GM23338 (cell line): ENCODE measurements around the gene ELOVL2. TPM values are rescaled to one million over a fixed set of nuclear protein-coding genes. Genes with fewer than 3 reads are reported as not detected.

Experiments used
- ATAC-seq: fragments of 200-7000 bp; cut with Tn5 transposase; 3 replicates; pipeline ENCODE4 v1.9.1; 2020
- DNase-seq: peaks from one replicate; pipeline ENCODE4 v3.0.0-alpha.2; 2015; ENCODE audit warnings: low spot score
- H2AFZ ChIP-seq: fragments of 200-600 bp; sonication (generic); 2 replicates; pipeline ENCODE4 v1.8.0; 2016; ENCODE audit warnings: antibody characterized with exemption, mild to moderate bottlenecking, moderate library complexity
- H3F3A ChIP-seq: fragments of 200-600 bp; sonication (generic); replicated peaks from 2 replicates; pipeline ENCODE4 v1.8.0; 2017; ENCODE audit warnings: antibody characterized with exemption, mixed run types, low read depth
- H3K27ac ChIP-seq: fragments of 200-600 bp; sonication (generic); 2 replicates; pipeline ENCODE4 v1.6.1; 2016; ENCODE audit warnings: low read depth
- H3K27me3 ChIP-seq: fragments of 200-600 bp; sonication (generic); 2 replicates; pipeline ENCODE4 v1.8.0; 2016; ENCODE audit warnings: mild to moderate bottlenecking, mixed run types, moderate library complexity; ENCODE audit not compliant: insufficient read depth
- H3K36me3 ChIP-seq: fragments of 200-600 bp; sonication (generic); 2 replicates; pipeline ENCODE4 v1.8.0; 2016; ENCODE audit warnings: mild to moderate bottlenecking; ENCODE audit not compliant: insufficient read depth
- H3K4me1 ChIP-seq: fragments of 200-600 bp; sonication (generic); 2 replicates; pipeline ENCODE4 v1.8.0; 2016; ENCODE audit warnings: mild to moderate bottlenecking, moderate library complexity; ENCODE audit not compliant: insufficient read depth
- H3K4me2 ChIP-seq: fragments of 200-600 bp; sonication (generic); 2 replicates; pipeline ENCODE4 v1.7.1; 2017; ENCODE audit warnings: mixed run types
- H3K4me3 ChIP-seq: fragments of 200-600 bp; sonication (generic); 2 replicates; pipeline ENCODE4 v1.6.1; 2016; ENCODE audit warnings: mixed run types
- H3K79me2 ChIP-seq: fragments of 200-600 bp; sonication (generic); replicated peaks from 2 replicates; pipeline ENCODE4 v1.8.0; 2017; ENCODE audit warnings: mild to moderate bottlenecking; ENCODE audit not compliant: insufficient read depth
- H3K9me2 ChIP-seq: fragments of 200-600 bp; sonication (generic); 2 replicates; pipeline ENCODE4 v1.8.0; 2017; ENCODE audit not compliant: insufficient read depth
- H4K20me1 ChIP-seq: fragments of 200-600 bp; sonication (generic); replicated peaks from 2 replicates; pipeline ENCODE4 v1.8.0; 2017; ENCODE audit warnings: mild to moderate bottlenecking; ENCODE audit not compliant: insufficient read depth
- H3K27ac Mint-ChIP-seq: 2 replicates; pipeline ENCODE4 v1.8.0; 2020; ENCODE audit warnings: inconsistent platforms, mild to moderate bottlenecking, moderate library complexity, mixed read lengths
- H3K27me3 Mint-ChIP-seq: 3 replicates; pipeline ENCODE4 v1.8.0; 2022; ENCODE audit warnings: low read depth, mild to moderate bottlenecking, moderate library complexity, mixed read lengths, inconsistent platforms; ENCODE audit not compliant: insufficient read depth, poor library complexity
- H3K36me3 Mint-ChIP-seq: 3 replicates; pipeline ENCODE4 v1.8.0; 2021; ENCODE audit warnings: low read depth, mild to moderate bottlenecking, inconsistent platforms, moderate library complexity, mixed read lengths
- H3K4me1 Mint-ChIP-seq: 3 replicates; pipeline ENCODE4 v1.8.0; 2020; ENCODE audit warnings: mild to moderate bottlenecking, inconsistent platforms, mixed read lengths
- H3K4me3 Mint-ChIP-seq: 3 replicates; pipeline ENCODE4 v1.8.0; 2021; ENCODE audit warnings: moderate library complexity, mild to moderate bottlenecking, inconsistent platforms, mixed read lengths
- H3K9me3 Mint-ChIP-seq: 3 replicates; pipeline ENCODE4 v1.8.0; 2020; ENCODE audit warnings: moderate library complexity, mild to moderate bottlenecking, inconsistent platforms, mixed read lengths
- CTCF ChIP-seq, 2 experiments: fragments of 200-600 bp in 1 of 2; sonication (generic) in 1 of 2; conservative IDR thresholded peaks; 2 replicates each; pipeline versions ENCODE4 v1.5.1 to v1.6.1; 2016 to 2017; ENCODE audit warnings: antibody characterized with exemption in 2 of 2, low read depth in 2 of 2, mild to moderate bottlenecking in 2 of 2, moderate library complexity in 1 of 2
- ETS1 ChIP-seq: IDR thresholded peaks from 2 replicates; pipeline ENCODE4 v1.6.1; 2016; ENCODE audit warnings: antibody characterized with exemption
- EZH2 ChIP-seq: fragments of 200-600 bp; sonication (generic); IDR thresholded peaks from one replicate; pipeline ENCODE4 v1.8.0; 2017; ENCODE audit warnings: antibody characterized with exemption, mild to moderate bottlenecking, low read depth; ENCODE audit not compliant: unreplicated experiment
- EZH2phosphoT487 ChIP-seq: fragments of 200-600 bp; sonication (generic); IDR thresholded peaks from one replicate; pipeline ENCODE4 v1.8.1; 2018; ENCODE audit warnings: antibody characterized with exemption; ENCODE audit not compliant: unreplicated experiment
- JUNB ChIP-seq: IDR thresholded peaks from one replicate; pipeline ENCODE4 v1.6.1; 2016; ENCODE audit warnings: antibody characterized with exemption; ENCODE audit not compliant: unreplicated experiment
- NANOG ChIP-seq: IDR thresholded peaks from 2 replicates; pipeline ENCODE4 v1.6.1; 2016; ENCODE audit warnings: antibody characterized with exemption, borderline replicate concordance
- POLR2AphosphoS5 ChIP-seq: IDR thresholded peaks from 2 replicates; pipeline ENCODE4 v1.6.1; 2016; ENCODE audit warnings: antibody characterized with exemption, low read depth
- REST ChIP-seq: IDR thresholded peaks from one replicate; pipeline ENCODE4 v1.6.1; 2018; ENCODE audit warnings: antibody characterized with exemption; ENCODE audit not compliant: unreplicated experiment
- STAT1 ChIP-seq: IDR thresholded peaks from one replicate; pipeline ENCODE4 v1.6.1; 2016; ENCODE audit warnings: antibody characterized with exemption; ENCODE audit not compliant: unreplicated experiment
- ZNF114 ChIP-seq: fragments of 250-450 bp; sonication (Bioruptor Pico); IDR thresholded peaks from 2 replicates; pipeline ENCODE4 v1.5.0; 2020; ENCODE audit warnings: mild to moderate bottlenecking, moderate library complexity
- ZNF331 ChIP-seq: fragments of 250-450 bp; sonication (Bioruptor Pico); IDR thresholded peaks from 2 replicates; pipeline ENCODE4 v1.5.0; 2020; ENCODE audit warnings: low read depth, mild to moderate bottlenecking, moderate library complexity
- ZNF462 ChIP-seq: fragments of 250-450 bp; sonication (Bioruptor Pico); IDR thresholded peaks from 2 replicates; pipeline ENCODE4 v1.5.0; 2020; ENCODE audit warnings: mild to moderate bottlenecking, moderate library complexity
- polyA plus RNA-seq: library from polyadenylated mRNA; unstranded; fragments of >200 nt; fragmentation: Nextera tagmentation; extraction: Ambion mirVana; gene quantifications from 2 replicates; pipeline ENCODE4 v1.2.1, GENCODE V29; 2016
- total RNA-seq: library from RNA; depleted of rRNA; stranded (reverse); fragments of >200 nt; shearing (Covaris generic); gene quantifications from 2 replicates; pipeline ENCODE4 v1.2.3, GENCODE V29; 2014

The ELOVL2 gene
- total and polyA plus RNA-seq, 2 experiments from 2014 or later = 1.2 to 1.6 TPM

- no peak for TF ChIP-seq ETS1
- no peak for TF ChIP-seq NANOG
- no peak for TF ChIP-seq POLR2AphosphoS5
- no peak for TF ChIP-seq STAT1
These were observed 19.0 kb downstream of the ELOVL2 start (continued) for GRCh38 chr6:11025130-11025529.

- no peak for DNase-seq
- H3F3A ChIP-seq = no peaks in the 10 kb centered on the region
- H3K36me3 ChIP-seq = no peaks in the 10 kb centered on the region
- no peaks in the 10 kb centered on the region for H3K27me3 ChIP-seq
- H3K79me2 ChIP-seq = no peaks in the 10 kb centered on the region
- peaks cover 57% of the 10 kb centered on the region for H3K4me1 Mint-ChIP-seq
- no peak overlapping the region for H3K4me3 Mint-ChIP-seq
- H3K4me2 ChIP-seq = no peak overlapping the region
- no peaks in the 10 kb centered on the region for H3K9me3 Mint-ChIP-seq
- no peaks in the 10 kb centered on the region for H3K36me3 Mint-ChIP-seq
- no peak overlapping the region for H3K4me3 ChIP-seq
- no peaks in the 10 kb centered on the region for H3K9me2 ChIP-seq
- no peak overlapping the region for H2AFZ ChIP-seq
- ATAC-seq = no peak
- no peak overlapping the region for H3K27ac Mint-ChIP-seq
- H3K4me1 ChIP-seq = peaks cover 45% of the 10 kb centered on the region
- H3K27me3 Mint-ChIP-seq = no peaks in the 10 kb centered on the region
- H3K27ac ChIP-seq = no peak overlapping the region
- H4K20me1 ChIP-seq = no peaks in the 10 kb centered on the region
- TF ChIP-seq STAT1 (no peak), ZNF114 (CRISPR knock-in tag) (no peak), ZNF462 (no peak), ZNF331 (CRISPR knock-in tag) (no peak), JUNB (no peak), NANOG (no peak), CTCF (conservative IDR thresholded peaks at IDR 0.05; ENCODE audit: low read depth in 2 of 2) (no peak), ETS1 (no peak), EZH2phosphoT487 (no peak), EZH2 (no peak), REST (no peak), POLR2AphosphoS5 (no peak)
These were observed 21.1 kb downstream of the ELOVL2 start for GRCh38 chr6:11023032-11023431.
